IMR-90 (cell line): ENCODE data around the gene MALRD1. TPM values are rescaled to one million over a fixed set of nuclear protein-coding genes. Genes with fewer than 3 reads are reported as not detected.
A peak's percentile ranks its signal among the peaks of the same experiment; 100 is the strongest.

Source experiments
- ATAC-seq: fragments of 200-7000 bp; cut with Tn5 transposase; 2 replicates; pipeline ENCODE4 v1.9.1; 2020; ENCODE audit warnings: low read depth, mild to moderate bottlenecking, moderate library complexity
- BruUV-seq: library from RNA; stranded (reverse); fragments of 400-500 nt; replicated peaks from 2 replicates; lab custom pipeline; 2021; lab: Mats Ljungman, UMichigan
- CTCF ChIA-PET: fragments of 300-600 bp; formaldehyde crosslinking; extraction: SDS; loops from one replicate; lab custom pipeline; 2021; ENCODE audit warnings: antibody characterized with exemption; lab: Yijun Ruan, JAX
- POLR2A ChIA-PET: fragments of 300-600 bp; sonication (Branson Sonifier 250); formaldehyde crosslinking; loops from one replicate; lab custom pipeline; 2022; ENCODE audit warnings: antibody characterized with exemption; ENCODE audit not compliant: unreplicated experiment; lab: Charles Lee
- DNase-seq: peaks from one replicate; pipeline ENCODE4 v3.0.0; 2013
- H2AFZ ChIP-seq: replicated peaks from 2 replicates; pipeline ENCODE3; 2013; ENCODE audit warnings: low read length, mild to moderate bottlenecking; ENCODE audit not compliant: poor library complexity
- H2AK5ac ChIP-seq: 2 replicates; pipeline ENCODE4 v1.6.1; 2013; ENCODE audit warnings: low read depth, low read length, inconsistent platforms
- H2AK9ac ChIP-seq: replicated peaks from 2 replicates; pipeline ENCODE3; 2013; ENCODE audit warnings: mild to moderate bottlenecking, low read depth, low read length, moderate library complexity; ENCODE audit not compliant: poor library complexity
- H2BK120ac ChIP-seq: 2 replicates; pipeline ENCODE4 v1.6.1; 2013; ENCODE audit warnings: low read depth, low read length, inconsistent platforms
- H2BK15ac ChIP-seq: 3 replicates; pipeline ENCODE4 v1.6.1; 2013; ENCODE audit warnings: low read depth, low read length, inconsistent platforms
- H2BK20ac ChIP-seq: 2 replicates; pipeline ENCODE4 v1.6.1; 2013; ENCODE audit warnings: low read depth, mild to moderate bottlenecking, inconsistent platforms, low read length, moderate library complexity
- H2BK5ac ChIP-seq: 2 replicates; pipeline ENCODE4 v1.6.1; 2013; ENCODE audit warnings: mild to moderate bottlenecking, low read depth, low read length, inconsistent platforms; ENCODE audit not compliant: poor library complexity, severe bottlenecking
- H3K14ac ChIP-seq: replicated peaks from 2 replicates; pipeline ENCODE4 v1.6.1; 2013; ENCODE audit warnings: low read depth, low read length, inconsistent platforms
- H3K18ac ChIP-seq: 2 replicates; pipeline ENCODE4 v1.6.1; 2013; ENCODE audit warnings: low read depth, low read length, control low read depth
- H3K23ac ChIP-seq: 2 replicates; pipeline ENCODE4 v1.6.1; 2013; ENCODE audit warnings: low read depth, low read length, inconsistent platforms
- H3K27ac ChIP-seq: 2 replicates; pipeline ENCODE4 v1.5.1; 2013; ENCODE audit warnings: mild to moderate bottlenecking, control low read depth, low read length; ENCODE audit not compliant: insufficient read depth
- H3K27me3 ChIP-seq: 2 replicates; pipeline ENCODE4 v1.6.1; 2013; ENCODE audit warnings: low read length; ENCODE audit not compliant: control insufficient read depth, insufficient read depth
- H3K36me3 ChIP-seq: 2 replicates; pipeline ENCODE4 v1.6.1; 2013; ENCODE audit warnings: low read length, mixed read lengths; ENCODE audit not compliant: control insufficient read depth, insufficient read depth
- H3K4ac ChIP-seq: 2 replicates; pipeline ENCODE4 v1.6.1; 2013; ENCODE audit warnings: low read depth, low read length, inconsistent platforms
- H3K4me1 ChIP-seq: 2 replicates; pipeline ENCODE4 v1.6.1; 2013; ENCODE audit warnings: low read length, mixed read lengths; ENCODE audit not compliant: control insufficient read depth, insufficient read depth
- H3K4me2 ChIP-seq: 2 replicates; pipeline ENCODE4 v1.6.1; 2013; ENCODE audit warnings: low read depth, mild to moderate bottlenecking, control low read depth, low read length, moderate library complexity
- H3K4me3 ChIP-seq: 2 replicates; pipeline ENCODE4 v1.5.1; 2013; ENCODE audit warnings: low read depth, mild to moderate bottlenecking, control low read depth, low read length, moderate library complexity; ENCODE audit not compliant: insufficient read depth
- H3K56ac ChIP-seq: 2 replicates; pipeline ENCODE4 v1.6.1; 2013; ENCODE audit warnings: low read length, inconsistent platforms; ENCODE audit not compliant: insufficient read depth; ENCODE audit errors: extremely low read depth
- H3K79me1 ChIP-seq, 2 experiments: 2 replicates each; pipeline ENCODE4 v1.6.1; 2013; ENCODE audit warnings: low read length in 2 of 2, inconsistent platforms in 1 of 2, low read depth in 1 of 2
- H3K9ac ChIP-seq: 2 replicates; pipeline ENCODE4 v1.6.1; 2013; ENCODE audit warnings: low read depth, low read length, control low read depth
- H3K9me1 ChIP-seq: 2 replicates; pipeline ENCODE4 v1.6.1; 2013; ENCODE audit warnings: low read length, inconsistent platforms; ENCODE audit not compliant: insufficient read depth
- H3K9me3 ChIP-seq: 2 replicates; pipeline ENCODE4 v1.6.1; 2013; ENCODE audit warnings: low read length; ENCODE audit not compliant: control insufficient read depth, insufficient read depth
- H4K20me1 ChIP-seq: 2 replicates; pipeline ENCODE4 v1.6.1; 2013; ENCODE audit warnings: low read length, inconsistent platforms; ENCODE audit not compliant: insufficient read depth
- H4K5ac ChIP-seq: 2 replicates; pipeline ENCODE4 v1.6.1; 2013; ENCODE audit warnings: mild to moderate bottlenecking, low read depth, low read length, control low read depth
- H4K8ac ChIP-seq, 2 experiments: 2 replicates each; pipeline ENCODE4 v1.6.1; 2013; ENCODE audit warnings: low read depth in 2 of 2, low read length in 2 of 2, control low read depth in 1 of 2, inconsistent platforms in 1 of 2
- H4K91ac ChIP-seq: 2 replicates; pipeline ENCODE4 v1.6.1; 2013; ENCODE audit warnings: low read depth, low read length, inconsistent platforms; ENCODE audit not compliant: insufficient read depth
- BHLHE40 ChIP-seq: fragments of 150-350 bp; IDR thresholded peaks from 2 replicates; pipeline ENCODE4 v1.6.1; 2016; ENCODE audit warnings: mild to moderate bottlenecking, low read depth, low read length
- CEBPB ChIP-seq: IDR thresholded peaks from 2 replicates; pipeline ENCODE4 v1.6.1; 2012; ENCODE audit warnings: low read depth, low read length, improper control_type of control experiment
- CTCF ChIP-seq: conservative IDR thresholded peaks from 2 replicates; pipeline ENCODE4 v1.5.1; 2012; ENCODE audit warnings: mild to moderate bottlenecking, low read depth, low read length, improper control_type of control experiment
- ELK1 ChIP-seq: fragments of 150-350 bp; IDR thresholded peaks from 2 replicates; pipeline ENCODE4 v1.6.1; 2016; ENCODE audit warnings: low read depth, mild to moderate bottlenecking, low read length, moderate library complexity, borderline replicate concordance
- FOS ChIP-seq: fragments of 150-350 bp; IDR thresholded peaks from 2 replicates; pipeline ENCODE4 v1.6.1; 2016; ENCODE audit warnings: low read depth, low read length
- NFE2L2 ChIP-seq: fragments of 150-350 bp; IDR thresholded peaks from 2 replicates; pipeline ENCODE4 v1.6.1; 2016; ENCODE audit warnings: low read depth, mild to moderate bottlenecking, low read length
- RAD21 ChIP-seq: IDR thresholded peaks from 2 replicates; pipeline ENCODE4 v1.6.1; 2012; ENCODE audit warnings: low read length, improper control_type of control experiment
- RCOR1 ChIP-seq: IDR thresholded peaks from 2 replicates; pipeline ENCODE4 v1.6.1; 2012; ENCODE audit warnings: mild to moderate bottlenecking, low read length, improper control_type of control experiment; ENCODE audit not compliant: insufficient replicate concordance
- RFX5 ChIP-seq: IDR thresholded peaks from 2 replicates; pipeline ENCODE4 v1.8.0; 2012; ENCODE audit warnings: low read depth, mild to moderate bottlenecking, low read length, moderate library complexity
- USF2 ChIP-seq: fragments of 150-350 bp; IDR thresholded peaks from 2 replicates; pipeline ENCODE4 v1.6.1; 2017; ENCODE audit warnings: mild to moderate bottlenecking, antibody characterized with exemption, low read length, low read depth
- WGBS, 2 experiments: methylation state at CpG; one replicate each; pipeline versions ENCODE4 v1.1.5 to v1.1.7; 2013; ENCODE audit warnings: missing lambda C conversion rate in 2 of 2; ENCODE audit not compliant: insufficient read length in 1 of 2; ENCODE audit errors: extremely low coverage in 2 of 2; 5-methylcytosine and 5-hydroxymethylcytosine counted together
- dilution Hi-C: fragments of 300-500 bp; cut with HindIII; formaldehyde crosslinking; loops from one replicate; pipeline ENCODE4 v1.14.3; 2018; ENCODE audit warnings: low sequenced_read_pairs; ENCODE audit not compliant: unreplicated experiment
- in situ Hi-C: fragments of 300-500 bp; cut with MboI; formaldehyde crosslinking; loops from 3 replicates; pipeline ENCODE4 v1.14.3; 2019; ENCODE audit warnings: low sequenced_read_pairs, inconsistent platforms, mixed read lengths
- intact Hi-C: fragments of 100-400 bp; cut with micrococcal nuclease; formaldehyde crosslinking; loops from 2 replicates; pipeline ENCODE4 v1.10.0; 2022
- polyA plus RNA-seq, 3 experiments: library from polyadenylated mRNA; depleted of rRNA; stranded (reverse); fragments of >200 nt; gene quantifications; 2 replicates each; pipeline ENCODE4 v1.2.3, GENCODE V29; 2012; ENCODE audit warnings: low replicate concordance in 1 of 3
- total RNA-seq: library from RNA; depleted of rRNA; stranded (reverse); fragments of >200 nt; gene quantifications from 2 replicates; pipeline ENCODE4 v1.2.3, GENCODE V29; 2012

The MALRD1 gene
- total and polyA plus RNA-seq, 2 of the 4 experiments (the other 2 are of a cell fraction) = 0.34 to 1.1 TPM

GRCh38 chr10:19325581-19325980 is 277.0 kb downstream of the MALRD1 start:
- Histone ChIP-seq H4K91ac (no peak overlapping the region), H2BK20ac (no peak overlapping the region), H4K8ac (no peak overlapping the region), H3K9ac (no peak overlapping the region), H2AFZ (no peak overlapping the region), H3K27ac (no peak overlapping the region), H3K4ac (no peak overlapping the region), H2BK120ac (no peak overlapping the region), H3K79me1 (no peaks in the 10 kb centered on the region), H4K5ac (no peak overlapping the region), H2BK15ac (no peak overlapping the region), H3K27me3 (no peaks in the 10 kb centered on the region), H3K4me2 (no peak overlapping the region), H3K36me3 (no peaks in the 10 kb centered on the region), H3K18ac (no peak overlapping the region), H3K9me1 (no peaks in the 10 kb centered on the region), H4K20me1 (no peaks in the 10 kb centered on the region), H2AK5ac (no peak overlapping the region), H3K9me3 (no peaks in the 10 kb centered on the region), H3K4me3 (no peak overlapping the region), H3K23ac (no peak overlapping the region), H3K14ac (no peak overlapping the region), H2AK9ac (no peak overlapping the region), H3K4me1 (no peaks in the 10 kb centered on the region; the same call in 1 of the 2 replicates), H2BK5ac (no peak overlapping the region), H3K56ac (no peak overlapping the region)
- ChIA-PET CTCF (interaction anchor here (0.6 kb wide), 1 partner anchor 268 kb away, joined by 3 read pairs; no protein-coding TSS in a partner anchor), POLR2A (no interaction called here)
- DNase-seq (peak; percentile 15), ATAC-seq (no peak)
- in situ Hi-C loops (no loop called here), dilution Hi-C loops (no loop called here), intact Hi-C loops (no loop called here)
- no CpG with 5 or more reads among the region's 4 CpGs for WGBS, 2 experiments
- no TSS peak for BruUV-seq
- no peak for TF ChIP-seq NFE2L2
- no peak for TF ChIP-seq RCOR1
- no peak for TF ChIP-seq CEBPB
- TF ChIP-seq BHLHE40 = no peak
- no peak for TF ChIP-seq RAD21
- TF ChIP-seq FOS = no peak
- TF ChIP-seq RFX5 = no peak
- TF ChIP-seq ELK1 = no peak
- no peak for TF ChIP-seq USF2
- no peak for TF ChIP-seq CTCF
